ENCODE measurements around the gene SDK1. TPM values are rescaled to one million over a fixed set of nuclear protein-coding genes. Genes with fewer than 3 reads are reported as not detected.

SDK1 gene
- total and polyA plus RNA-seq, 2 of the 8 experiments (the other 6 are each of a cell fraction or from before 2014, with no cell fraction given): 3.3 to 7.2 TPM

DNA sequence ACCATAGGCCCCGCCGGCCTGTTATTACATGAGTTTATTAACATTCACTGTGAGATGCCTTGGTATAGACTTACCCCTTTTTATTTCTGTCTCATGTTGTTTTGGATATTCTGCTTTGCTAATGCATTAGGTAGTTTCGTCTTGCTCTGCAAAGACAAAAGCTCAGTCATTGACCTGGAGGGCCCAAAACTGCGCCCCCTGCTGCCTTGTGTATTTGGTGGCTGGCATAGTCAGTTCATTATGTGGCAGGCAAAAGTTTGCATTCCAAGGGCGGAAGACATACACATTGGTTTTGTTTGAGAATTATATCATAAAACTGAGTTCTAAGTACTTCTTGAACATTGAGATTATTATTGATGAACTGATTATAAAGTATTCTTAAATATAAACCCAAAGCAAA lies 372.5 kb downstream of the SDK1 start (continued):
- TF ChIP-seq CTCF (IDR thresholded peaks at IDR 0.05; ENCODE audit: control extremely low read depth in 1 of 3, insufficient read depth in 1 of 3, low read depth in 1 of 3, low read length in 3 of 3): peak; percentile 75 to 81 (median 80)
- no peak for TF ChIP-seq BACH1 (IDR thresholded peaks at IDR 0.05; ENCODE audit: low read length)
- no peak for TF ChIP-seq TAF7 (optimal IDR thresholded peaks at IDR 0.05; ENCODE audit: borderline replicate concordance, low read depth, low read length)
- no peak for TF ChIP-seq CHD1 (IDR thresholded peaks at IDR 0.05; ENCODE audit: low read depth, low read length)
